Brain pericyte (primary cell): ENCODE data around the gene LEMD2.
A peak's percentile ranks its signal among the peaks of the same experiment; 100 is the strongest.
"Not testable (repeated sequence)": the region's sequence is repeated elsewhere in the genome, so short reads cannot be mapped to it uniquely, and the experiment has no call there.

Experiments used
- DNase-seq: peaks from one replicate; pipeline ENCODE4 v3.0.0-alpha.2; 2012; ENCODE audit warnings: low read depth, low spot score

LEMD2 gene

DNA sequence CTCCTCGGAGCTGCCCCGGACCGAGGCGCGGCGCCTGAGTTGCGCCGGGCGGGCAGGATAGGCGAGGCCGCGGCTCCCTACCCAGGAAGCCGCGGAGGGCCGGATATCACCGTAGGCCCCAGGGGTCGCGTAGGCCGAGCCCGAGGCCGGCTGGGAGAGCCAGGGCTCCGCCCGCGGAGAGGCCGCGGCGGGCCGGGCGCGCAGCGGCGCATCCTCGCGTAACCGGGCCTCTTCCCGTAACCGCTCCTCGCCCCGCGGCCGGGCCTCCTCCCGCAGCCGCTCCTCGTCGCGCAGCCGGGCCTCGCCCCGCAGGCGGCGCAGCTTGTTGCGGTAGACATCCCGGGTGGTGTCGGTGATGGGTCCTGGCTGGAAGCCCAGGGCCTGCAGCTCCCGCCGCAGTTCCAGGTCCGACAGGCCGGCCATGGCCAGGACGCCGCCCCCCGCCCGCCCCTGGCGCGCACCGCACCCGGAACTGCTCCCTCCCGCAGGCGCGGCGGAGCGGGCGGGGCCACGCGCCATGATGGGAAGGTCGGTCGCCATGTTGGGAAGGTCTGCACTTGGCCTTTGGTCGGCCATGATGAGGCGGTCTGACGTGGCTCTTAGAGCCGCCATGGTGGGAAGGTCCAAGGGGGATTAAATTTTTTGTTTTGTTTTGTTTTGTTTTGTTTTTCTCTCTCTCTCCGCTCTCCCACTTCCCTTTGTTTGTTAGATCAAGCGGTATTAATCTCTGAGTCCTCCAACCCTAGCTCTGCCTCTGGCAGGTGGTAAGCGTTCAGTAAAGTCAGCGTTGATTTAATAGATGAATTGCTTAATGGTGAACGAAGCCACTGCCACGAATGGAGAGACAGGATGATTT lies at the start of gene LEMD2:
TSS of gene LEMD2 (minus strand) at position 437 of the 856 bp plus-strand sequence. CDS start at position 423, 14 bp downstream.
- peak; percentile 80 for DNase-seq

DNA sequence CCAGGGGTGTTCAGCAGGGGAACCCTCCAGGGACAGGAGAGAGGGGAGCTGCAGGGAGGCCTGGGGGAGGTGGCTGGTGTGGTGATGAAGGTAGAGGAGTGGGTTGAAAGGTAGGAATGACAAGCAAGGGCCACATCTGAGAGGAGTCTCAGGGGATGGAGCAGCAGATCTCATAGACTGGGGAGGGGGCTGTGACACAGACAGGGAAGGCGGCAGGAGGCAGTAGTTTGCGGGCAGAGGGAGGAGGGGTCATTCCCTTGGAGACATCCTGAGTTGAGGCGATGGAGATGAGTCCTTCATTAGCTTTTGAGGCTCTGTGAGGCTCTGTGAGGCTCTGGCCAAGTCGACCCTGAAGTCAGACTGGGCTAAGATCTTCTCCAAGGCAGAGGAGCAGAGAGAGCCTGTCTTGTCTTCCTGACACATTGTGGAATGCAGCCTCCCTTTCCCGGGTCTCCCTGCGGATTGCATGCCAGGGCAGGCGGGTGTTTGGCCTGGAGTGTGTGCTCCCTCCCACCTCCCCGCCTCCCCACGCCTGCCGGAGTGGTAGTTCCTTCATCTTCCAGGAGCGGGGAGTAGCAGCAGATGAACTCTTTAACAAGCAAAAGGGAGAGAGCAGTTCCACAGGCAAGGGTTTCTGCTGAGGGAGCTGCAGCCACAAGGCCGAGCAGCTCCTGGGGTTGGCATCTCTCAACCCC lies 49.2 kb upstream of the LEMD2 start:
- no peak for DNase-seq

DNA sequence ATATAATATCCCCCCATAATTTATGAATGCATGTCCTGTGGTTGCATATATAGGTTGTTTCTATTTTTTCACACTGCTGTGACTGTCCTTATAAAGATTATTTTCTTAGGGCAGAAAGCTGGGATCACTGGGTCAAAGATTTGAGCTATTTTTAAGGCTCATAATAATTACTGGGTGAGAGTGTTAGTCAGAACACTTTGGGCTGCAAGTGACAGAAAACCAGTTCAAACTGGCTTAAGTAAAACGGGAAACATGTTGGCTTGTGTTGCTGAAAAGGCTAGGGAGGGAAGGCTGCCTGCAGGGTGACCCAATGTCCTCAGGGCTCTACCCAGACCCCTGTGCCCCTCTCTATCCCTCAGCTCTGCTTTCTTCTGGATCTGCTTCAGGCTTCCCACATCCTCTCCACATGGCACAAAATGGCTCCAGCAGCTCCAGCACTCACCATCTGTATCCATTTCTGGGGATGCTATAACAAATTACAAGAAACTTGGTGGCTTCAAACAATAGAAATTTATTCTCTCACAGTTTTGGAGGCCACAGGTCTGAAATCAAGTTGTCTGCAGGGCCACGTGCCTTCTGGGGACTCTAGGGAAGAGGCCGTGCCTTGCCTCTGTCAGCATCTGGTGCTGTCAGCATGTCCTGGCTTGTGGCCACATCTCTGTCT lies 48.0 kb upstream of the LEMD2 start:
- DNase-seq: no peak

DNA sequence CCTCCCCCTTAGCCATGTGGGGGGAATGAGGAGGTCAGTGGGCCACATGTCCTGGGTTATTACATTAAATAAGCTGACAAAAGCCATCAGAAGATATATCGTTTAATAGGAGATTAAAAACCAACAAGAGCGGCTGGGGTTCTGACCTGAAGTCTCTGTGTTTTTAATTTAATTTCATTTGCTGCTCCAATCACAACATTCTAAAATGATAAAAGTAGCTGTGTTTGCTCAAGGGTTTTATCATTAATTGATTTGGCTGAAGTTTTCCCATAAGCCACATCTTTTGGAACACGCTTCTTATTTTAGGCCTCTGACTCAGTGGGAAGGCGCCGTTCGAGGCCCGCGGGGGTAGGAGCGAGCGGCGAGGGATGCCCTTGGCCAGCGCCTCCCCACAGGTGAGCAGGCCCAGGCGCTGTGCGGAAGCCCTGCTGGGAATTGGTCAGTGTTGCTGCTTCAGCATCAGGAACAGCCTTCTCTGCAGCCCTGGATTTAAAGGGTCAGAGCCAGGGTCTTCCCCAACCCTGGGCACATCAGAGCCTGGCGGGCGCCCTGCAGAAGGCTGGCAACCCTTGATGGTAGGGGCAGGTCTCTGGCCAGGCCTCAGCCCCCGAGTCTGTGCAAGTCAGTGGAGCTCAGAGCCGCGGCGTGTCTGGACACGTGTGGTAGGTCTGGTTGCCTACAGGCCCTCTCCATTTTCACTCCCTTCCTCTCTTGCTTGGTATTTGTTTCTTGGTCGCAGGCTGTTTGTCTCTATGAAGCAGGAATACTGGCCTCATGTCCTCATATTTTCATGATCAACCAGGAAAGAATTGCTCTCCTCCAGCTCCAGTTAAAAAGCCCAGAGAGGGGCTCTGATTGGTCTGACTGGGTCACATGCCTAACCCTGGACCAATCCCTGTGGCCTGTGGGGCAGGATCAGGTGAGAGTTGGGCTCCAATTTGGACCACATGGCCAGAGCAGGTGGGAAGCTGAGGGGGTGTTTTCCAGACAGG lies 45.8 kb upstream of the LEMD2 start:
- DNase-seq: no peak

DNA sequence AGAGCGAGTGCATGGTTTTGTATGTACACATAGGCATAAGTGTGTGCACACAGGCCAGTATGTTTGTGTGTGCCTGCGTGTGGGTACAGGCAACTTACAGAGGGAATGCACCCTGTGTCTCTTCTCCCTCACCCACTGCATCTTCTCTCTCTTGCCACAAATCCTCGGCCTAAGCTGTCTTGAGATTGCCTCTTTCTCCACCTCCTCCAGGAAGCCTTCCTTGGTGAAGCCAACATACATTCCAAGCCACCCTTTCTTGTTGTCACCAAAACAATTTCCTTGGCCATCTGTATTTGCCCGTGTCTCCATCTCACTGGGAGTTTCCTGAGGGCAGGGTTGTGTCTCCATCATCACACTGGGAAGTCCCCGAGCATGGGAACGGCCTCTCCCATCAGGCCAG lies 44.7 kb upstream of the LEMD2 start:
- DNase-seq: no peak

DNA sequence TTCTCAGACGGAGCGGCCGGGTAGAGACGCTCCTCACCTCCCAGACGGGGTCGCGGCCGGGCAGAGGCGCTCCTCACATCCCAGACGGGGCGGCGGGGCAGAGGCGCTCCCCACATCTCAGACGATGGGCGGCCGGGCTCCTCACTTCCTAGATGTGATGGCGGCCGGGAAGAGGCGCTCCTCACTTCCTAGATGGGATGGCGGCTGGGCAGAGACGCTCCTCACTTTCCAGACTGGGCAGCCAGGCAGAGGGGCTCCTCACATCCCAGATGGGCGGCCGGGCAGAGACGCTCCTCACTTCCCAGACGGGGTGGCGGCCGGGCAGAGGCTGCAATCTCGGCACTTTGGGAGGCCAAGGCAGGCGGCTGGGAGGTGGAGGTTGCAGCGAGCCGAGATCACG lies 43.9 kb upstream of the LEMD2 start:
- not testable (repeated sequence) for DNase-seq

DNA sequence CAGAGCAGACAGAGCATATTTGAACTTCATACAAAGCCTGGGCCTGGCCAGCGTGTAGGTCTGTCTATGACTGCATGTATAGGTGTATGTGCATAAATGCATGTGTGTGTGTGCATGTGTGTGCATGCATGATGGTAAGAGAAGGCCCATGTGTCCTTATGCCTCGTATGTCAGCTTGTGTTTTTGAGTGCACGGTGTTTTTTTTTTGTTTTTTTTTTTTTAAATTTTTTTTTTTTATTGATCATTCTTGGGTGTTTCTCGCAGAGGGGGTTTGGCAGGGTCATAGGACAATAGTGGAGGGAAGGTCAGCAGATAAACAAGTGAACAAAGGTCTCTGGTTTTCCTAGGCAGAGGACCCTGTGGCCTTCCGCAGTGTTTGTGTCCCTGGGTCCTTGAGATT lies 42.8 kb upstream of the LEMD2 start:
- not testable (repeated sequence) for DNase-seq

DNA sequence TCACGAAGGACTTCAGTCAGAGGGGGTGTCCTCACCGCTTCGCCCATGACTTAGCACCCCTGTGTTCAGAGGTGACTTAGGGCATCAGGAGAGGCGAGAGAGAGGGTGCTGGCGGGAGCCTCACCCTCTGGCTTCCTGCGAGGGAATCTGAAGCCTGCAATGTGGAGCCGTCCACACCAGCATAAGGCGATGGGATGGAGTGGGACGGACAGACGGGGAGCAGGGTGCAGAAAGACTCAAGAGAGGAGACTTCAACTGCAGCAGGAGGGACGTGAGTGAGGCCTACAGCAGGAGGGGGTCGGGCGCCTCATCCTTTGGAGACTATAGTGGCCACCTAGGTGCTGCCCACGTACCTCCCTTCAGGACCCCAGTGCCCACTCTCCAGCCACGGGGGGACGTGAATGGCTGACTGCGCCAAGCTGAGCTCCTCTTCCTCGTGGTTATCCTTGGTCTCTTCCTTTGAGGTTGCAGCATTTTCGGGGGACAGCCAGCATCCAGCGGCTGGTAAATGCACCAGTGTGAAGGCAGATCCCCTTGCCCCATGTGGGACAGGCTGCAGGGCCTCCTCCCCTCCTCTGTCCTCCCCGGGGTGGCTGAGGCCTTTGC lies 41.8 kb upstream of the LEMD2 start:
- DNase-seq: no peak

DNA sequence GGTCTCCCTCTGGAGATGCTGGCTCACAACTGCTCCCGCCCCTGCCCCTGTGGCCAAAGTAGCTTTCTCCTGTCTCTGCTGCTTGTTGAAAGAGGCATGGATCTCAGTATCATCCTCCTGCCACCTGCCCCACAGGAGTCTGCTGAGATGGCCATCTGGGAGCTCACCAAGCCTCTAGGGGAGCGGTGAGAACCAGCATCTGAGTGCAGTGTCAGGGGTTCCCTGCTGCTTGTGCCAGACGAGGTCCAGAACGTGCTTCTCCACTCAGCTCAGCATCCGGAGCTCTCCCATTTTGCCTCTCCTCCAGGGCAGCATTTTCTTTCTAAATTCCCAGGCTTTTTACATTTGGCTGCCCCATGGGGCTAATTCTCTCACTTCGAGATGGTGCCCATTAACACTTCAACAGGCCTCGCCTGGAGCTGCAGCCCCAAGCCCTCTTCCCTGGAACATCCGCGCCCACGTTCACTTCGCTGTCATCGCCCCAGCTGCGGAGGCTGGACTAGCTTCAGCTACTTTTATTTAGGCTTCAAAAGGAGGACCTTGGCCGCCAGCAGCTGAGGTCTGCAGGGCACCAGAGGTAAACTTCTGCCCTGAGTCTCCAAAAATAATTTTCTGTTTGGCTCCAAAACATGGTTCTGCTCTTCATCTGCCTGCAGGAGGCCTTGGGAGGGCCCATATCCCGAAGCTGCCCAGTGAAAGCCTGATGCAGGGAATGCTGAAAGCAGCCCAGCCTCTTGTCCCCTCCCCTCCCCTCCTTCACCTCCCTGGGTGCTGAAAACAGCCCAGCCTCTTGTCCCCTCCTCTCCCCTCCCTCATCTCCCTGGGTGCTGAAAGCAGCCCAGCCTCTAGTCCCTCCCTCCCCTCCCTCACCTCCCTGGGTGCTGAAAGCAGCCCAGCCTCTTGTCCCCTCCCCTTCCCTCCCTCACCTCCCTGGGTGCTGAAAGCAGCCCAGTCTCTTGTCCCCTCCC lies 40.1 kb upstream of the LEMD2 start:
- DNase-seq: no peak

DNA sequence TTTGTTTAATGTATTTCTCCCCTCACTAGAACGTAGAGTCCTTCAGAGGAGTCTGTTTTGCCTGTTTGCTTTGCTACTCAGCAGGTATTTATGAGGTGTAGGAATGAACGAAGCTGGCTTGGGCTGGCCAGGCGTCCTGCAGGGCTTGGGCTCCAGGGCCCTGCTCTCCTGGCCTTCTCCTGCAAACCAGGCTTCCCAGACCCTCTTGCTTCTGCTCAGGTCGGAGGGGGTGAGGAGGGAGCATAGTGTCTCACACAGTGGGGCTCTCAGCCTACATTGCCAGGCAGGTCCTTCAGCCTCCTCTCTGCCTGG lies 39.5 kb upstream of the LEMD2 start:
- no peak for DNase-seq

DNA sequence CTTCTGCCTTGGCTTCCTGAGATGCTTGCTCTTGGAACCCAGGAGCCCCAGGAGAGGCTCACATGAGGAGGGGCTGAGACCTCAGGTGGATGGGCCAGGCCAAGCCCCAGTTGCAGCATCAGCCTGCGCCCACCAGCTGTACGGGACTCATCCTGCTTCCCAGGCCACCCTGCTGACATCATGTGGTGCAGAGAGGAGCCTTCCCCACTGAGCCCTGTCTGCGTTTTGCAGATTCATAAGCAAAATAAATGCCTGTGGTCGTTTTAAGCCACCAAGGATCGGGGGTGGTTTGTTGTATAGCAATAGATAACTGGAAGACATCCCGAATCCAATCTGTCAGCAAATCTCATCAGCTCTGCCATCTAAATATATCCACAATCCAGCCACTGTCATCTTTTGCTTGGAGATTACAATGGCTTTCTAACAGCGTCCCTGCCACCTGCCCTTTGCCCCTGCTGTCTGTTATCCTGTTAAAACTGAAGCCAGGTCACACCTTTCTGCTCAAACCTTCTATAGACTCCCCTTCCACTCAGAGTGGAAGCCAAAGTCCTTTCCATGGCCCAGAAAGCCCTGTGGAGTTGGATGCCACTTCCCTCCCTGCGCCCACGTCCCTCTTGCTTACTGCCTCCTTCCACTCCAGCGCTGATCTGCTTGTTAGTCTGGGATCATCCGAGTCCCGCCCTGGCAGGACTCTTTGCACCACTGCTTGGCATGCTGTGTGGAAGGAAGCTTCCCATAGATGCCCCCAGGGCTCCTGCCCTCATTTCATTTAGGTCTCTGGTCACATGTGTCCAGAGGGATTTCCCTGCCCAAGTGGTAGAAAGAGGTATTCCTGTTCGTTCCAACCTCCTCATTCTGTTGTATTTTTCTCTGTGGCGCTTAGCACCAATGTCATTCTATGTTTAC lies 38.9 kb upstream of the LEMD2 start:
- DNase-seq: peak; percentile 60

DNA sequence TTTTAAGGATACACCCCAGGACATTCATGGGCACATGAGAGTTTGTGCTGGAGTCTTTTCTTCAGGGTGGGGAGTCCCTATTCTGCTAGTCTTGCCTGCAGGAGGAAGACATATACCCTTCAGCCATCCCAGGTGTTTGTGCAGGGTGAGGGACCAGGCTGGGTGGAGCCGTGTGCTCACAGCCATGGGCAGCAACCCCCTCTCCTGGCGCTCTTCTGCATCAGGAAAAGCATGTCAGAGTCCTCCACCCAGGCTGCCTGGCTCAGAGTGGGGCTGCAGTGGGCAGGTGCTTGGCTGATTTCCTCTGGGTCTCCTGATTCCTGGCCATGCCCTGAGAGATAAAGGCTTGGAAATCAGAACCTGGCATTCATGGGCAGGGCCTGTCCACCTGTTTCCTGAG lies 37.6 kb upstream of the LEMD2 start:
- DNase-seq: no peak

DNA sequence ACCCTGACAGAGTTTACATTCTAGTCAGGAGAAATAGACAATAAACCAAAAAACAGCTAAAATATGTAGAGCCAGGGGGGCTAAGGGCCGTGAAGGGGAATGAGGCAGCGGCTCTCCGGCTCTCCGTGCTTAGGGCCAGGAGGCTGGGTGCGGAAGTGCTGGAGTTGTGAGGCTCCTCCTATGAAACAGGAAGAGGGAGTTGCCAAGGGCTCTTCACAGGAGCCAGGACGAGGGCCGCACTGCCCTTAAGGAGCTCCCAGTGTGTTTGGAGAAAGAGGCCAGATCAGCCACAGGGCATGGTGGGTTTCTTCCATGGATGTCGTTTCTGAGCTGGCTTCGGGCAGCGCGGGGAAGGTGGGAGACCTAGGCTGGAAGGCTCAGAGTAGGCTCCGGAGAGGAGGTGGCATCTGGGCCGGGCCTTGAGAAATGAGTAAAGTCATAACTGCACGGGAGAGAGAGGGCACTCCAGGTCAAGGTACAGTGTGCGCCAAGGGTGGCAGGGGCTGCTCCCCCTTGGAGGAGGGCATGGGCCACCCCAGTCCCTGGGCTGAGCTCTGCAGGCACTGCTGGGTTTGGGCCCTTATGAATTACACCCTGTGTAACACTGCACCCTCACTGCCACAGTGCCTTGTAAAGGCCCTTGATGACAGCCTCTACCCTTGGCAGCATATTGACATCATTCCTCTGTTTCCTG lies 35.7 kb upstream of the LEMD2 start:
- no peak for DNase-seq

DNA sequence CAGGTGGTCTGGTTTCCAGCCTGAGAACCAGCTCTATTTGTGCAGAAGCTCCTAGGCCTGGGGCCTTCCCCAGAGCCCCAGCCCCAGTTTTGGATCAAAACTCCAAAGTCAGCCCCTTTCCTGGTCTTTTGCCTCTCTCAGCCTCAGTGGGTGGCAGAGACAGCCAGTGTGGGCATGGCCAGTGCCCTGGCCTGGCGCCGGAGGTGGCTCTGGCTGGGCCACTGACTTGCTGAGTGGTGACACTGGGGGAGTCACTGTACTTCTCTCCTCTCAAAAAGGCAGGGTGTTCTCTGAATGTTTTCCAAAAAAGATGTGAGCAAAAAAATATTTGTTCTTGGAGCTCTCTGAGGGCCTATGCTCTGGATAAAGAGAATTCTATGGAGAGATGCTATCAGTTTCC lies 34.9 kb upstream of the LEMD2 start:
- DNase-seq: no peak

DNA sequence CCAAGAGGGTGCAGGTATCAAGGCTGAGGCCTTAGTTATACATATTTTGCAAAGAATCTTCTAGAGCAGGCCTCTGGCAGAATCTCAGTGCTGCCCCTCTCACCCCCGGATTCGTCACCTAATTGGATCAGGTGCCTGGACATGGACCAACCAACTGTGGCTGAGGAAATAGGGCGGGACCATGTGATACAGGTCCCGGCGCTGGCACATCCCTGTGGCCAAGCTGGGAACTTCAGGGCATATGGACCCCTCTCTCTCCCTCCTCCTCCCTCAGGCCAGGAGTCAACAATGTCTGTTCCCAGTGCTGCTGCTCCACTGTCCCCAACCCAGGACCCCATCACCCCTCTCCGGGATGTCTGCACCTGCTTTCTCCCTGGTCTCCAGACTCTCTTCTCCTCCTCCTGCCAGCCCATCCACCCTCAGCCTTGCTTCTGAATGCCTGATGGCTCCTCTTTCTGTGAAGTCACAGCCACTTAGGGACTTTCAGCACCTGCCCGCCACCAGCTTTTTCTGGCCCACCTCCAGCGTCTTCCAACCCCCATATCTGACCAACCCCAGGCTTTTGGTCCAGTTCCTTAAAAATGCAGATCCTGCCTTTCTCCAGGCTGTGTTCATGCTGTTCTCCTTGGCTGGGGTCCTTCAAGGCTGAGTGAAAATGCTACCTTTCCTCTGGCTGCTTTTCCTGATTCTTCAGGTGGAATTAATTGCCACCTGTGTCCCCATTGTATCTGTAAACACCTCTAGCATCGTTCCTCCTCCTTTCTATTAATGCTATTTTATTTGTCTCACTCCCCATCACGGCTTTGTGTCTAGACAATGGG lies 33.9 kb upstream of the LEMD2 start:
- no peak for DNase-seq

DNA sequence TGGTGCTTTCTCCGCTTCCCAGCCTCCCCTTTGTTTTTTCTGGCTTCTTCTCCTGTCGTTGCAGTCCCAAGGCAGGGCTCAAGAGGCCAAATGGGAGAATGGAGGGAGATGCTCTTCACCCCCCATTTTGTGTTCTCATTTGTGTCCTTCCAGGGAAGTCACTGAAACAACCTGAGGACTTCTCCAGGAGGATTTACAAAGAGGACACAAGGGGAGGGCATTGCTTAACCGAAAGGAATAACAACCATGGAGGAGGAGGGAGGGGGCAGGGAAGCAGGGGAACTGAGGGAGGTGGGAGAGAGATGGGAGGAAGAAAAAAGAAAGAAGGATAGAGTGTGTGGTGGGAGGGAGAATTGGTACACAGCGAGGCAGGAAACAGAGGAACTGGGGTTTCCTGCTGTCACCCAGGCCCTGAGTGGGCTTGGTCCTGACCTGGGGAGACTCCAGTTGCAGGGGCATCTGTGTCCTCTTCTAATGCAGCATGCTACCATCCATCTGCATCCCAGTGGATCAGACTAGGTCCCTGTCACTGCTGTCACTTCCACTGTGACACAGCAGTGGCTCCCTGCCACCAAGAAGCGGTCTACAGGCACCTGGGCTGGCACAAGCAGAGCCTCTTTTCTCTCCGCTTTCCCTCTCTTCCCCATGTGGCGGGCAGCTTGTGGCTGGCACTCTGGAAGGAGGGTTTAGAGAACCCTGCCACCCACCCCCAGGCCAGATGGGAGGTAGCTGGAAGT lies 32.0 kb upstream of the LEMD2 start:
- no peak for DNase-seq

DNA sequence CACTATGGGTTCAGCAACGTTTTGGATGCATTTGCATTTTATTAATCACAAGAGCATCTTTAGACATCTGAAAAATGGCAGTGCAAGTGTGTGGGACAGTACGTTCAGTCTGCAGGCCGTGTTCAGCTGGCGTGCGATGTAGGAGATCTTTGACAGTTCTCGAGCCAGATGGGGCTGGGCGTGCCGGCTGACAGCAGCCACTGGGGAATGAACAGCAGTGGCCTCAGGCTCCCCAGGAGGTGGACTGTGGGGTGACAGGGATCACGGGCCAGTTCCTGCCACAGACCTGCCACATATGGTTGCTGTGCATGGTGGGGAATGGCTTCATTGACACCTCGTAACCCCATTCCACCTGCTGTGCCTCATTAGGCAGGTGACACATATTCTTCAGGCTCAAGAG lies 31.3 kb upstream of the LEMD2 start:
- DNase-seq: no peak
